IgD-negative memory B cell (primary cell): ENCODE data around the gene SHROOM3. TPM values are rescaled to one million over a fixed set of nuclear protein-coding genes. Genes with fewer than 3 reads are reported as not detected.

Source experiments
- H3K27ac Mint-ChIP-seq, 3 donors: one replicate each; pipeline ENCODE4 v1.8.0; 2020 to 2022; ENCODE audit warnings: mild to moderate bottlenecking in 3 of 3, mixed read lengths in 3 of 3, moderate library complexity in 1 of 3
- H3K27me3 Mint-ChIP-seq: one replicate; pipeline ENCODE4 v1.8.0; 2021; ENCODE audit warnings: mixed read lengths
- H3K36me3 Mint-ChIP-seq: one replicate; pipeline ENCODE4 v1.8.0; 2020; ENCODE audit warnings: mild to moderate bottlenecking, mixed read lengths
- H3K4me1 Mint-ChIP-seq, 3 donors: one replicate each; pipeline ENCODE4 v1.8.0; 2020 to 2022; ENCODE audit warnings: mixed read lengths in 3 of 3, mild to moderate bottlenecking in 1 of 3
- H3K4me3 Mint-ChIP-seq, 4 donors: one replicate each; pipeline ENCODE4 v1.8.0; 2020 to 2022; ENCODE audit warnings: mild to moderate bottlenecking in 4 of 4, mixed read lengths in 4 of 4, moderate library complexity in 3 of 4
- H3K9me3 Mint-ChIP-seq, 3 donors: one replicate each; pipeline ENCODE4 v1.8.0; 2020 to 2021; ENCODE audit warnings: mixed read lengths in 3 of 3, mild to moderate bottlenecking in 1 of 3
- polyA plus RNA-seq: library from polyadenylated mRNA; unstranded; fragments of 300-500 nt; fragmentation: Illumina TruSeq; gene quantifications from one replicate; pipeline ENCODE4 v1.2.3, GENCODE V29; 2021

Gene SHROOM3
- polyA plus RNA-seq, 1 donor from 2014 or later = not detected

- Mint-ChIP-seq H3K4me3 (no peak overlapping the region), H3K27ac (no peak overlapping the region), H3K4me1 (no peaks in the 10 kb centered on the region), H3K27me3 (no peaks in the 10 kb centered on the region), H3K9me3 (no peaks in the 10 kb centered on the region), H3K36me3 (no peaks in the 10 kb centered on the region)
Measured at GRCh38 chr4:76658231-76659102, 223.4 kb downstream of the SHROOM3 start.

DNA sequence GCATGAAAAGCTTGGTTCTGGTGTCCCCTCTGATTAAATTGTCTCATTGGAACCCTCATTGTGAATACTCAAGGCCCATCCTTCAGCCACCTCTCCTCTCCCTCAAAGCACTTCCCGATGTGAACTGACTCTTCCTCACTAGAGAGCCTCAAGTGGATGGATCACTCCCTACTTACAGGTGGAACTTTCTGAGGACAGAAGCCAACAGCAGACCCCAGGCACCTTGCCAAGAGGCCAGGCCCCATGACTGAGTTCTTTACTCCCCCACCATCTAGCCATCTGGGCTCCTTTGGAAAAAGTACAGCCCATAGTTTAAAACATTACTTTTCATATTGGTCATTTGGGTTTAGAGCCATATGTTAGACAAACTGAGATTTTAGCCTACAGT lies 224.1 kb downstream of the SHROOM3 start:
- Mint-ChIP-seq H3K27ac (no peak overlapping the region), H3K27me3 (no peaks in the 10 kb centered on the region), H3K36me3 (no peaks in the 10 kb centered on the region), H3K9me3 (no peaks in the 10 kb centered on the region), H3K4me3 (no peak overlapping the region), H3K4me1 (no peaks in the 10 kb centered on the region)

GRCh38 chr4:76663824-76664223 lies 228.8 kb downstream of the SHROOM3 start:
- Mint-ChIP-seq H3K27me3 (no peaks in the 10 kb centered on the region), H3K36me3 (no peaks in the 10 kb centered on the region), H3K4me1 (peaks cover 0 to 7% (median 3%) of the 10 kb centered on the region in 3 donors), H3K27ac (no peak overlapping the region), H3K9me3 (no peaks in the 10 kb centered on the region), H3K4me3 (no peak overlapping the region)

- Mint-ChIP-seq H3K4me3 (no peak overlapping the region), H3K36me3 (no peaks in the 10 kb centered on the region), H3K9me3 (no peaks in the 10 kb centered on the region), H3K27me3 (peaks cover 2% of the 10 kb centered on the region), H3K27ac (no peak overlapping the region), H3K4me1 (peaks cover 0 to 7% (median 3%) of the 10 kb centered on the region in 3 donors)
Measured at GRCh38 chr4:76665153-76665552, 230.1 kb downstream of the SHROOM3 start.

GRCh38 chr4:76665721-76666120 lies 230.7 kb downstream of the SHROOM3 start:
- no peaks in the 10 kb centered on the region for H3K36me3 Mint-ChIP-seq
- H3K4me3 Mint-ChIP-seq = no peak overlapping the region
- no peaks in the 10 kb centered on the region for H3K9me3 Mint-ChIP-seq
- H3K27me3 Mint-ChIP-seq = peaks cover 2% of the 10 kb centered on the region
- H3K4me1 Mint-ChIP-seq = peaks cover 0 to 7% (median 3%) of the 10 kb centered on the region in 3 donors
- H3K27ac Mint-ChIP-seq = no peak overlapping the region

- H3K27ac Mint-ChIP-seq = no peak overlapping the region
- H3K4me3 Mint-ChIP-seq = no peak overlapping the region
- peaks cover 0 to 7% (median 3%) of the 10 kb centered on the region in 3 donors for H3K4me1 Mint-ChIP-seq
- H3K9me3 Mint-ChIP-seq = no peaks in the 10 kb centered on the region
- no peaks in the 10 kb centered on the region for H3K36me3 Mint-ChIP-seq
- peaks cover 2% of the 10 kb centered on the region for H3K27me3 Mint-ChIP-seq
Measured at GRCh38 chr4:76666944-76667532, 232.0 kb downstream of the SHROOM3 start.

- no peaks in the 10 kb centered on the region for H3K9me3 Mint-ChIP-seq
- H3K4me1 Mint-ChIP-seq = peaks cover 0 to 7% (median 3%) of the 10 kb centered on the region in 3 donors
- peak overlapping the region in 1 of 3 donors; percentile 14 for H3K27ac Mint-ChIP-seq
- no peaks in the 10 kb centered on the region for H3K36me3 Mint-ChIP-seq
- peaks cover 7% of the 10 kb centered on the region for H3K27me3 Mint-ChIP-seq
- no peak overlapping the region for H3K4me3 Mint-ChIP-seq
Measured at GRCh38 chr4:76670631-76671030, 235.6 kb downstream of the SHROOM3 start.

DNA sequence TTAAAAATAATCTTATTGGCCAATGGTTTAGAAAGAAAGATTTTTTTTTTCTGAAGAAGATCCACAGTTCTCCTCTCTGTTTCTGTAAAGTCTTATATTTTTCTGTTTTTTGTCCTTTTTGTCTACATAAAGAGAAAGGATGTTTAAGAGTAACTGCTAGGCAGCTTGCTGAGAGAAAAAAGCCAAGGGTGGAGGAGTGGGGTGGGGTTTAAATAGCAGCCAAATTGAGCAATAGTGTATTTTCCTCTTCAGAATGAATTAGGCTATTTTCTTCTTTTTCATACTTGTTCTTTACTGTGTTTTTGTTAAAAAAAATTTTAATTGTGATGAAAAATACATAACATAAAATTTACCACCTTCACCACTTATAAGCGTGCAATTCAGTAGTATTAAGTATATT lies 238.3 kb downstream of the SHROOM3 start:
- Mint-ChIP-seq H3K27ac (no peak overlapping the region), H3K36me3 (no peaks in the 10 kb centered on the region), H3K4me3 (no peak overlapping the region), H3K27me3 (peaks cover 7% of the 10 kb centered on the region), H3K9me3 (no peaks in the 10 kb centered on the region), H3K4me1 (no peaks in the 10 kb centered on the region)

DNA sequence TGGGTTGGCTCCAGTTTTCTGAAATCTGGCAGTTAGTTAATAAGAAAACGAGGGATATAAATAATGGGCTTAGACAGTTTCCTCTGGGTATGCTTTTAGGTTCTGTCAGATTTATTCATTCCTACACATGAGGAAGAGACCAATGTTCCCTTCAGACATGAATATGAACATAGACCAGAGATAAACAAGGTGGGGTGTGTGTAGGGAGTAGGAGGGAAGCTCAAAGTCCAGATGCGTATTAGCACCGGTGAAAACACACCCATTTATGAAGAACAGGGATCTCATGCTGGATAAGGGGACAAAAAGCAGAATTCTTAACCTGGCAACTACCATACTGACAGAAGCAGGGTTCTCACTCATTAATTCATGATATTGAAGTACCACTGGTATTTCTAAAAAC lies 240.0 kb downstream of the SHROOM3 start:
- Mint-ChIP-seq H3K4me1 (no peaks in the 10 kb centered on the region), H3K4me3 (no peak overlapping the region), H3K27ac (no peak overlapping the region), H3K27me3 (peaks cover 6% of the 10 kb centered on the region), H3K36me3 (no peaks in the 10 kb centered on the region), H3K9me3 (no peaks in the 10 kb centered on the region)

- Mint-ChIP-seq H3K27me3 (peaks cover 12% of the 10 kb centered on the region), H3K9me3 (no peaks in the 10 kb centered on the region), H3K36me3 (no peaks in the 10 kb centered on the region), H3K4me3 (no peak overlapping the region), H3K27ac (no peak overlapping the region), H3K4me1 (no peaks in the 10 kb centered on the region)
Measured at GRCh38 chr4:76677571-76678326, 242.7 kb downstream of the SHROOM3 start.

DNA sequence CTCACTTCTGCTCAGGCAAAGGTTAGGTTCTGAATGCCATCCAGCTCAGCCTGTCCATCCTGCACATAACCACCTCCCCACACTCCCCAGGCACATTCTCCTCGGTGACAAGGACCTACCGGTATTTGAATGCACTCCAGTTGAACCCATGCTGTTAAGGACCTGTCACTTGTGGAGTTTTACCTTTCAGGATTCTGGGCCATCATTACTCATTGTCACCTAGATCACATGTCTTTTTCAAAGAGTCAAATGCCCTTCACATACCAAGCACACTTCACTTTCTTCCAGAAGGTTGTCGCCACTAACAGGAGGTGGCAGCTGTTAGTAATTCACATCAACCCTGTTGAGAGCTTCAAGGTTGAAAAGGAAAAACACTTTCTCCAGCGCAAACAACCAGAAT lies 244.7 kb downstream of the SHROOM3 start:
- Mint-ChIP-seq H3K4me1 (no peaks in the 10 kb centered on the region), H3K4me3 (no peak overlapping the region), H3K36me3 (no peaks in the 10 kb centered on the region), H3K9me3 (no peaks in the 10 kb centered on the region), H3K27ac (no peak overlapping the region), H3K27me3 (peaks cover 12% of the 10 kb centered on the region)

GRCh38 chr4:76680952-76681351 lies 245.9 kb downstream of the SHROOM3 start:
- H3K4me3 Mint-ChIP-seq = no peak overlapping the region
- H3K27ac Mint-ChIP-seq = no peak overlapping the region
- H3K27me3 Mint-ChIP-seq = peaks cover 10% of the 10 kb centered on the region
- H3K4me1 Mint-ChIP-seq = no peaks in the 10 kb centered on the region
- no peaks in the 10 kb centered on the region for H3K36me3 Mint-ChIP-seq
- H3K9me3 Mint-ChIP-seq = no peaks in the 10 kb centered on the region

DNA sequence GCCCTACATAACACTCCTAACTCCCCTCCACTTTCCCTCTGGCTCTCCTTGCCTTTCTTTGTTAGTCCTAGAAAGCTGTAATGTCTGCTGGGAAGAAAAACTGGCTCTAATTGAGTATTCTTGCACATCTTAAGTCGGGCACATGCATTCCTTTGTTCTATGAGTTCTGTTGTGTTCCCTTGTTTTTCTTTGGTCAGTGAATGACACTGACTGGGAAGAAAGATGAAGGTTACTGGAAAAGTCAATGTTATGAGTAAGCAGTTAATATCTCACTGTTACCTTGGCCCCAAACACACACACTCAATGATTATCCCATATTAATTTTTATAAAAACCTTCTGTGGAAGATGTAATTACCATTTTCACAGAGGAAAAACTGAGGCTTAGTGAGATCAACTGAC lies 247.0 kb downstream of the SHROOM3 start:
- H3K36me3 Mint-ChIP-seq = no peaks in the 10 kb centered on the region

DNA sequence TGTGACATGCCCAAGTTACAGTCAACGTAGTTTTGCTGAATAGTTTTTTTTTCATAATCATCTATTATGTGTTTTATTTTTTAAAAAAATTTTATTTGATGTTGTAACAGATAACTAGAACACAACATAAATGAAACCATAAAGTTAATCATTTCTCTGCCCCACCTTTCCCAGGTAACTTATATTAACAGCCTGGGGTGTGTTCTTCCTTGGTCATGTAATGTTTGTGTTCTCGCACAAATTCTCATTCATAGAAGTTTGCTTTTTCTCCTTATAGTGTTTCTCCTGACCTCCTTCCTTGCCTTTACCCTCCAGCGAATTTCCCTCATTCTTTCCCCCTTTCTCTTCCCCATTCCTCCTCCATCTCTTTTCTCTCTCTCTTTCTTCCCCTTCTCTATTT lies 248.1 kb downstream of the SHROOM3 start:
- Mint-ChIP-seq H3K9me3 (no peaks in the 10 kb centered on the region), H3K36me3 (no peaks in the 10 kb centered on the region), H3K4me1 (no peaks in the 10 kb centered on the region), H3K27ac (no peak overlapping the region), H3K27me3 (peaks cover 18% of the 10 kb centered on the region), H3K4me3 (no peak overlapping the region)

More for the DNA sequence above, 247.0 kb downstream of the SHROOM3 start:
- no peak overlapping the region for H3K4me3 Mint-ChIP-seq
- H3K4me1 Mint-ChIP-seq = no peaks in the 10 kb centered on the region
- no peaks in the 10 kb centered on the region for H3K9me3 Mint-ChIP-seq
- H3K27me3 Mint-ChIP-seq = peaks cover 10% of the 10 kb centered on the region
- no peak overlapping the region for H3K27ac Mint-ChIP-seq

DNA sequence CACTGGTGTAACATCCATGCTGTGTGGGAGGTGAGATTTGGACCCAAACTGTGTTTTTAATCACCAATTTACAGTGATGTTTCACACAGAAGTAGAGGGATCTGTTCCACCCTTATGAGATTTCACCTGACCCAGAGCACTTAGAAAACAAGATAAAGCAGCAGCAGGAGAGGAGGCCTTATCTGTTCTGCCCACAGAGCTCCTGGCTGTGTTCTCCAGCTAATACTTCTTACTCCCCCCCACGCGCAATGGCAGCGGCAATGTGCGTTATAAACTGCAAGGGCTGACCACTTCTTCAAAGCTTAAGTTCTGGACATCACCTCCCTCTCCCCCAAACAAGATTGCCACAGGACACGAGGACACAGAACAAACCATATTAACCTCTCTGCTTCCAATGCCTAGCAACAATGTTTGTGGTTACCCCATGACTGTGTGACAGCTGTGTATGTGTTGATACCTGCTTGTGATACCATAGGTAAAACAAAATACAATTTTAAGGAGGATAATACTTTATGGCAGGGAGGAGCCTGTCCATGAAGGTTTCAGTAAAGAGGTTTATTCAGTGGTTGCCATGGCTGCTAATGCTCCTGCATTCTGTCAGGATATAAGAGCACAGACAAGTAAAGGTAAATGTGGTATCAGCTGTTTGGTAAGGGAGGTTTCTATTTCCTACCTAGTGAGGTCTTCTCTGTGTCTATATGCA lies 252.9 kb downstream of the SHROOM3 start:
- Mint-ChIP-seq H3K27ac (no peak overlapping the region), H3K4me3 (no peak overlapping the region), H3K9me3 (no peaks in the 10 kb centered on the region), H3K36me3 (no peaks in the 10 kb centered on the region), H3K27me3 (peaks cover 41% of the 10 kb centered on the region), H3K4me1 (peaks cover 6 to 19% (median 13%) of the 10 kb centered on the region in 3 donors)
